HG02870 (cell line): Measurements from ENCODE around the gene ARHGDIB.

Experiments used
- ATAC-seq: cut with Tn5 transposase; IDR thresholded peaks from one replicate; pipeline ENCODE4 v1.9.1; 2021; ENCODE audit warnings: mild to moderate bottlenecking, moderate library complexity; ENCODE audit not compliant: unreplicated experiment

The ARHGDIB gene

DNA sequence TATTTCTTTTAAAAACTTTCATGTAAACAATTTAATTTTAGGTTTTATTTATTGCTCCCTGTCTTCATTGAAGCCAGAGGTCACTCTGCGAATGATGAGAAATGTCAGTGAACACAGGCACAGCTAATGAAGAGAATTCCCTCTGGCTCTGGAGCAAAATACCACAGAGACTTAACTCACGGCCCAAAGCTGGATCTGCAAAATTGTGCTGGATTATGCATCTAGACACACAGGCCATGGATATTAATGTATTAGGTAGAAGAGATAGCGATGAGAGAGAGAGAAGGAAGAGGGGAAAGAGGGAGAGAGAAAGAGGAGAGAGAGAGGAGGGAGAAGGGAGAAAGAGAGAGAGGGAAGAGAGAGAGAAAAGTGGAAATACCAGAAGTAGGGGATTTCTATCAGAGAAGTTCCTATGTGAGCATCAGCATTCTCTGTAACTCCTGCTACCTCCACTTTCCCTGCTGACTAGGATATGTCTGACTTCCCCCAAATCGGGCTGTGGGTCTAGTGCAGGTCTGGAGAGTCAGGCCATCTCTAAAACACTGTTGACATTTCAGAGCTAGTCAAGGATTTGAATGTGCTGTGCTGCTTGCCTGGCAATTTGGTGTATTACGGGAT is 3.7 kb downstream of the ARHGDIB start:
- no peak for ATAC-seq

- no peak for ATAC-seq
Observed at GRCh38 chr12:14956905-14957304, 4.5 kb downstream of the ARHGDIB start.

DNA sequence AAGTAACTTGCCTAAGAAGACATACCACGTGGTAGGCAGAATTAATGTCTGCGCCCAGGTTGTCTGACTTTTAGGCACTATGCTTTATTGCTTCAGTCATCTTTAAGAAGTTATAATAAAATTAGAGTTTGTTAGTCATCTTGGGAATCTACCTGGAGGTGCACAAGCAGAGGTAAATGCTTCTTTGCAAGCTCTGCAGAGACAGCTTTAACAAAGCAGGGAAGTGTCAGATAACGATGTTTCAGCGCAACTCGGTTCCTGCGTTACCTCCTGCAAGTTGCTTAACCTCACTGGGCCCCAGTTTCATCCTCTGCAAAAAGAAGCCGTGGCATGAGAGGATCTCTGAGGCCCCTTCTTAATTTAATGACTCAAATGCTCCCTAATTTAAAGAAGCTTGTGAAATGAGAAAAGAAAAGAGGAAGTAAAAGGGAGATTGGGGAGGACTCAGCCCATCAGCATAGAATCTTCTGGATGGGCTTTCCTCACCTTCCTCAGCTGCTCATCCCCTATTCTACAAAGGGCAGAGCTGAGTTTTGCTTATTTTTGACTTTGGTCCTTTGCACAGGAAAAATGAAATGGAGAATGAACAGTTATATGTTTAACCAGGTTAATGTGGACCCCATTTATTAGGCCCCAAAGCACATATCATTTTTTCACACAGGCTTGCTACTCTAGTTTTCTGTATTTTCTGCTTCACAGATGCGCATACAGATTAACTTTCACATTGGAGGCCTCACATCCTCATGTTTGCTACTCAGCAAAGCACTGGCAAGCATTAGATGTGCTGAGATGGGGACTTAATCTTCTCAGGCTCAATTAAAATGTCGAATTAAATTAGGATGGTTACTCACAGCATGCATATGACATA is 5.1 kb downstream of the ARHGDIB start:
- ATAC-seq: peak; percentile 49

GRCh38 chr12:14954269-14954668 is 7.1 kb downstream of the ARHGDIB start:
- ATAC-seq: no peak

GRCh38 chr12:14953752-14954151 is 7.6 kb downstream of the ARHGDIB start:
- no peak for ATAC-seq

DNA sequence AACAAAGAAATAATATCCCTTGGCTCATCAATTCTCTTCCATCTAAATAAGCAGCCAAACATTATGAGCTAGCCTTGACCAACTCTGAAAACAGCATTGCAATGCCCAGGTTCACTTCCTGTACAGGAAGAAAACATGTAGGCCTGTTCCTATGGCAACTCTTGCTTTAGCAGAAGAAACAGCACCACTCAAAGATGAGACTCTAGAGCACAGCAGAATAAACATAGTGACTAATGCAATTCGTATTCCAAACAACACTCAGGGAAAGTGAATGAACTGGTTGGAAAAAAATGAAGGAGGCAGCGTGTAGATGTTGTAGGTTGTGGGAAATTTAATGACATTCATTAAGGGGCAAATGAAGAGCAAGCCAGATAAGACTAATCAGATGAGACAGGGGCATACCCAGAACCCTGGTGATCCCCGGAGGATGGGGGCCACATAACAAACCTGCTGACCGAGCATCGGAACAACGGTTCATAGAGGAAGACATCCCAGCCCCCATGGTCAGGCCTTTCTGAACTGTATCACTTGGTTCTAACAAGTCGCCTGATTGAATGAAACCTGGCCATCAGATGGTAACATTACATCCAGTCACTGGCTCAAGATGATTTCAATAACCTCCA is 9.0 kb downstream of the ARHGDIB start:
- ATAC-seq: peak; percentile 40

DNA sequence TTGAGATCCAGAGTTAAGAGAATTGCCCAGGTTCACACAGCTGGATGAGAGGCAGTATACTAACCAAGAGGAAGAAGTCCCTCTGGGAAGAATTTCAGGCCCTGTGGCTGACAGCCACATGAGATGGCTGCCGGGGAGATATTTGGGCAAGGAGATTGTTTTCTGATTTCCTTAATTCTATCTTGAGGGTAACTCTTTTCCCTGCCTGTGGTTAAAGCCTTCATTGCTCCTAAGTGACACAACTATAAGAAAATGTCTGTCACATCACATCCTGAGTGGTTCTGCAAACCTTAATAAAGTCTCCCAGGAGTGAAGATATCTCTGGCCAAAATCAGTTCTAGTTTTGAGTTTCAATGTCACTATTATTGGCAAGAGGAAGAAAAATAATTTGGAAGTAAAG is 9.6 kb downstream of the ARHGDIB start:
- no peak for ATAC-seq

DNA sequence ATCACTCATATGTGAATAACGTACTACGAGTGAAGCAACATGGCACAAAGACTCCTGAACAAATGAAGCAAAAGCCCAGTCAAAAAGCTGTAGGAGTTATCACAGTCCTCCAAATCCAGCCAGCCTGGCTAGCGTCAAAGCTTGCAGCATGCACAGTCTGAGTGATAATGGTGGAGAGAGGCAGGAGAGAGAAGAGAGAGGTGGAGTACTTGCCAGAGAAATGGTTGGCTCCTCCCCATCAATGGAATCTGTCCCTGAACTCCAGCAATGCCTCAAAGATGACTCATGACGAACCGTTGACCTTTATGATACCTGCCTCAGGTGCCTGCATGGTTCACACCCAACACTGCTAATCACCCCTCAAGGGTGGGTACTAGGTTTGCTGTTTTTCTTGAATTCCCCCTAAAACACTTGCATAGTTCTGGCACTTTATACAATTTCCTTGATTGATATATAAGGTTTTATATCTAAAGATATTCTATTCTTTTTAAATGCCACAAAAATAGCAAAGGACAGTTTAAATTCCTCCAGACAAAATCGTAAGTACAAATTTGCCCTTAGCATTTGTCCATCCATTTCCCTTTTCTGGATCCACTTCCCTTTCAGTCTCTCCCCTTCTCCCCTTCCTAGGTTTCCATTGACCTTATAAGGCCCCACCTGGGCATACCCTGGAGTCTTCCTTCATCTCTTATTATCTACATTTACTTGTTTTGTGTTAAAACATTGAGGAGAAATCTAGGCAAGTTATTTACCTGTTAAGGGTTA is 10.2 kb downstream of the ARHGDIB start:
- no peak for ATAC-seq

GRCh38 chr12:14950421-14950820 is 11.0 kb downstream of the ARHGDIB start:
- peak; percentile 23 for ATAC-seq

- no peak for ATAC-seq
Observed at GRCh38 chr12:14949631-14950030, 11.8 kb downstream of the ARHGDIB start.

GRCh38 chr12:14948672-14949071 is 12.7 kb downstream of the ARHGDIB start:
- peak; percentile 90 for ATAC-seq

GRCh38 chr12:14946861-14947260 is 14.5 kb downstream of the ARHGDIB start:
- no peak for ATAC-seq

GRCh38 chr12:14946162-14946561 is 15.2 kb downstream of the ARHGDIB start:
- ATAC-seq: no peak

GRCh38 chr12:14942196-14942931 is 19.0 kb downstream of the ARHGDIB start:
- ATAC-seq: no peak

DNA sequence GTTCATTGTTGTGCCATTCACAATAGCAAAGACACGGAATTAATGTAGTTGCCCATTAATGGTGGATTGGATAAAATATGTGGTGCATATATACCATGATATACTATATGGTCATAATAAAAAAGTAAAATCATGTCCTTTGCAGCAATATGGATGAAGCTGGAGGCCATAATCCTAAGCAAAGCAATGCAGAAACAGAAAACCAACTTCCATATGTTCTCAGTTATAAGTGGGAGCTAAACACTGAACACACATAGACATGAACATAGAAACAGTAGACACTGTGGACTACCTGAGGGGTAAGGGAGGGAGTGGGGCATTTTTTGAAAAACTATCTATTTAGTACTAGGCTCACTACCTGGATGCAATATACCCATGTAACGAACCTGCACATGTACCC is 20.0 kb downstream of the ARHGDIB start:
- ATAC-seq: no peak

DNA sequence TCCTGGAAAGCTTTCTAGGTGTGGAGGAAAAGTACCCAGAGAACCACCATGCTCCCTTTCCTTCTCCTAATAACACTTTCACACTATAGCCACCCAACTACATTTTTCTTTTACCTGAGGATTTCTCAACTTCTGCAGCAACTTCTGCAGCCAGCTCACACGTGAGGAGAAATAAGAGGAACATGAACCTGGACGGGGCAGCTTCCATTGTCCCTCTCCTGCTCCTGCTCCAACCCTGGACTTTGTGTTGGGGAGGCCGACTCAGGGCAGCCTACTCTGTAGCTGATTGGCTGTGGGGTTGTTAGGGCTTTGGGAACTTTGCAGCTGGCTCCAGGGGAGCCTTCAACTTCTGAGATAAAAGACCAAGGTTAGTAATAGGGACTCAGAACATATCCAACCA is 23.1 kb downstream of the ARHGDIB start, which contains the start of gene ERP27:
Gene ERP27 (minus strand): TSS at position 237 of the 400 bp plus-strand sequence. CDS start 29 bp downstream, at position 208.
- no peak for ATAC-seq

DNA sequence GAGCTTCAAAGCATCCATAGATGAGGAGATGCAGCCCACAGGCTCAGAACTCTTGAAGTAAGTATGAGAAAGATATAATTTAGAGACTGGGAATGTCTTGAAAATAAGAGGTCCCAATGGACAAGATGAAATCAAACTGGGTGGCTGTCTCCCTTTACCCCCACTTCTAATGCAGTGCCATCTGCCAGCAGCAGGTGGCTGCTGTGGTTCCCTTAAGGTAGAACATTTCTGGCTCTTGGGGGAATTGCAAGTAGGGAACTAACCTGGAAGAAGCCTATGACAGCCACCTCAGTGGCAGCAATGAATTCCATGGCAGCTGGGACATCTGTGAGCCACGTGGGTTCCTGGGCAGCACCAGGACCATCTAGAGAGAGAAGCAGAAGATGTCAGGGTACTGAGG is 23.7 kb downstream of the ARHGDIB start:
- ATAC-seq: peak; percentile 42

DNA sequence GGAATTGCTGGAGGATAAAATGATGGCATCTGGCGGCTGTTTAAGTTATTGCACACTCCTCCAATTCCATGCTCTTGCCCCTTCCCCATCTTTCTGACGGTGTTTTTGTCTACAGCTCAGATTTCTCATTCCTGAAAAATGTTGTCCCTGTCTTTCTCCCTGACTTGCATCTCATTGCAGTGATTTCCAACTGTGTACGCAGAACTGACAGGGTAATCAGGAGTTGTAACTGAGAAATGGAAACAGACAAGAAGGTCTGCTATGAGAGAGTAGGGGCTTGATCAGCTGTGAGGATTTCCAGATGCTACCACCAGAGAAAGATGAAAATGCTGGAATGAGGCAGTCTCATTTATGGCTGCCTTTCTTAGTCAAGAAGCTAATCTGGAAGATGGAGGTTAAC is 24.4 kb downstream of the ARHGDIB start:
- ATAC-seq: no peak

DNA sequence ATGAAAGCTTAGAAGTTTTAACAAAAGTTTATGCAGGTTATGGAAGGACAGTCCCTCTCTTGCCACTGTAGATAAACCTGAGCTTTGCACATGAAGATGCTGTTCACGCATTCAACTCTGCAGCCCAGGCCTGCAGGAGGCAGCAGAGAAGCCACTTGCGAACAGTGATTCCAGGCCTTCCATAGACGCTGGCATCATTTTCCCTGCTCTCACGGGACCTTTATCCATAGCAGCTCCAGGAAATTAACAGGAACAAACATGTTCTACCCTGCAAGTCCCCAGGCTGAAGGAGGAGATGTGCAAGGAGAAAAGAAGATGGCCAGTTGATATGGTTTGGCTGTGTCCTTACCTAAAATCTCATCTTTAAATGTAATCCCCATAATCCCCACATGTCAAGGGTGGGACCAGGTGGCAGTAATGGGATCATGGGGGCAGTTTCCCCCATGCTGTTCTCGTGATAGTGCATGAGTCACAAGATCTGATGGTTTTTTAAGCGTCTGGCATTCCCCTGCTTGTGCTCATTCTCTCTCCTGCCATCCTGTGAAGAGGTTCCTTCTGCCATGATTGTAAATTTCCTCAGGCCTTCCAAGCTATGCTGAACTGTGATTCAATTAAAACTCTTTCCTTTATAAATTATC is 25.1 kb downstream of the ARHGDIB start:
- ATAC-seq: no peak

DNA sequence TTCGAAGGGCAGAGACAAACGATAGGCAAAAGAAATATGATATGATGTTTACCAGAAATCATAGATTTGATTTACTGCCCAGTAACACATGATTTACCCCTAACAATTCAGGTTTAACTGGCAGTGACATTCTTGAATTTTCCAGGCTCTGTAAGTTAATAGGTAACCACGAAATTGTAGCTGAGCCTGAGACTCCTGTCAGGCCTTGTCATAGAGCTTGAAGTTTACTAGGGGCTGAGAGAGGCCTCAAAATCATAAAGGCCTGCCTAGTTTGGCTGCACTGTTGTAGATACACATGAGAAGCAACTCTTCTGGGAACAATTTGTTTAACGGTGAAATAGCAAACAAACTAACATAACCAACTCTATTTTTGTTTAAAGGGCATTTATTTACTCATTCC is 26.4 kb downstream of the ARHGDIB start:
- no peak for ATAC-seq
